ENCODE data around the gene UBE2D4. TPM values are rescaled to one million over a fixed set of nuclear protein-coding genes. Genes with fewer than 3 reads are reported as not detected.

Gene UBE2D4
- total RNA-seq, 1 experiment from 2014 or later: 11.8 TPM

GRCh38 chr7:43880596-43880995 is 45.6 kb upstream of the UBE2D4 start:
- no peak for DNase-seq (ENCODE audit: low spot score)
- POLR2A ChIA-PET (ENCODE audit: low non-redundant PET): interaction anchor here (0.6 to 0.7 kb wide), 2 partner anchors 9 to 24 kb away, joined by 3 to 6 read pairs; no protein-coding TSS in a partner anchor
- intact Hi-C loops (cut with micrococcal nuclease; ENCODE audit: unreplicated experiment): no loop called here
- Histone ChIP-seq H3K4me1 (ENCODE audit: insufficient read depth, low read length, poor library complexity, severe bottlenecking) (no peaks in the 10 kb centered on the region), H3K27ac (ENCODE audit: low read depth, low read length, poor library complexity, severe bottlenecking) (no peak overlapping the region), H3K4me3 (ENCODE audit: low read depth, low read length, poor library complexity, severe bottlenecking) (no peak overlapping the region), H3K36me3 (ENCODE audit: insufficient read depth, low read length, poor library complexity, severe bottlenecking) (peaks cover 47% of the 10 kb centered on the region), H3K27me3 (replicated peaks; ENCODE audit: insufficient read depth, low read depth, low read length, poor library complexity) (no peaks in the 10 kb centered on the region), H3K9me3 (ENCODE audit: low read depth, low read length, poor library complexity, severe bottlenecking) (no peaks in the 10 kb centered on the region)
- TF ChIP-seq CTCF (conservative IDR thresholded peaks at IDR 0.05; ENCODE audit: low read depth, low read length) (no peak), EZH2 (IDR thresholded peaks at IDR 0.05; ENCODE audit: borderline replicate concordance, low read depth, low read length, poor library complexity, severe bottlenecking) (no peak)
- BruUV-seq (replicated peaks): no TSS peak
- CTCF ChIA-PET: no interaction called here

GRCh38 chr7:43884209-43884608 is 42.0 kb upstream of the UBE2D4 start:
- POLR2A ChIA-PET (ENCODE audit: low non-redundant PET): no interaction called here
- intact Hi-C loops (cut with micrococcal nuclease; ENCODE audit: unreplicated experiment): no loop called here
- no TSS peak for BruUV-seq (replicated peaks)
- CTCF ChIA-PET: no interaction called here
- Histone ChIP-seq H3K9me3 (ENCODE audit: low read depth, low read length, poor library complexity, severe bottlenecking) (no peaks in the 10 kb centered on the region), H3K4me3 (ENCODE audit: low read depth, low read length, poor library complexity, severe bottlenecking) (no peak overlapping the region), H3K27ac (ENCODE audit: low read depth, low read length, poor library complexity, severe bottlenecking) (no peak overlapping the region), H3K36me3 (ENCODE audit: insufficient read depth, low read length, poor library complexity, severe bottlenecking) (peaks cover 20% of the 10 kb centered on the region), H3K4me1 (ENCODE audit: insufficient read depth, low read length, poor library complexity, severe bottlenecking) (no peaks in the 10 kb centered on the region), H3K27me3 (replicated peaks; ENCODE audit: insufficient read depth, low read depth, low read length, poor library complexity) (no peaks in the 10 kb centered on the region)
- TF ChIP-seq CTCF (conservative IDR thresholded peaks at IDR 0.05; ENCODE audit: low read depth, low read length) (no peak), EZH2 (IDR thresholded peaks at IDR 0.05; ENCODE audit: borderline replicate concordance, low read depth, low read length, poor library complexity, severe bottlenecking) (no peak)
- no peak for DNase-seq (ENCODE audit: low spot score)

GRCh38 chr7:43884617-43885016 is 41.6 kb upstream of the UBE2D4 start:
- intact Hi-C loops (cut with micrococcal nuclease; ENCODE audit: unreplicated experiment): no loop called here

More at GRCh38 chr7:43884617-43885016, 41.6 kb upstream of the UBE2D4 start:
- H3K36me3 ChIP-seq (ENCODE audit: insufficient read depth, low read length, poor library complexity, severe bottlenecking): peaks cover 19% of the 10 kb centered on the region
- BruUV-seq (replicated peaks): no TSS peak
- no peak overlapping the region for H3K4me3 ChIP-seq (ENCODE audit: low read depth, low read length, poor library complexity, severe bottlenecking)
- H3K27me3 ChIP-seq (replicated peaks; ENCODE audit: insufficient read depth, low read depth, low read length, poor library complexity): no peaks in the 10 kb centered on the region
- no peak for DNase-seq (ENCODE audit: low spot score)
- POLR2A ChIA-PET (ENCODE audit: low non-redundant PET): no interaction called here
- H3K9me3 ChIP-seq (ENCODE audit: low read depth, low read length, poor library complexity, severe bottlenecking): no peaks in the 10 kb centered on the region
- H3K4me1 ChIP-seq (ENCODE audit: insufficient read depth, low read length, poor library complexity, severe bottlenecking): no peaks in the 10 kb centered on the region
- H3K27ac ChIP-seq (ENCODE audit: low read depth, low read length, poor library complexity, severe bottlenecking): no peak overlapping the region
- CTCF ChIA-PET: no interaction called here
- TF ChIP-seq CTCF (conservative IDR thresholded peaks at IDR 0.05; ENCODE audit: low read depth, low read length): no peak
- no peak for TF ChIP-seq EZH2 (IDR thresholded peaks at IDR 0.05; ENCODE audit: borderline replicate concordance, low read depth, low read length, poor library complexity, severe bottlenecking)
